Measurements from ENCODE around the gene RASGEF1B. TPM values are rescaled to one million over a fixed set of nuclear protein-coding genes. Genes with fewer than 3 reads are reported as not detected.
A peak's percentile ranks its signal among the peaks of the same experiment; 100 is the strongest.

Gene RASGEF1B
- total RNA-seq, 4 donors from 2014 or later, result 5.2 to 18.6 (median 6.2) TPM

DNA sequence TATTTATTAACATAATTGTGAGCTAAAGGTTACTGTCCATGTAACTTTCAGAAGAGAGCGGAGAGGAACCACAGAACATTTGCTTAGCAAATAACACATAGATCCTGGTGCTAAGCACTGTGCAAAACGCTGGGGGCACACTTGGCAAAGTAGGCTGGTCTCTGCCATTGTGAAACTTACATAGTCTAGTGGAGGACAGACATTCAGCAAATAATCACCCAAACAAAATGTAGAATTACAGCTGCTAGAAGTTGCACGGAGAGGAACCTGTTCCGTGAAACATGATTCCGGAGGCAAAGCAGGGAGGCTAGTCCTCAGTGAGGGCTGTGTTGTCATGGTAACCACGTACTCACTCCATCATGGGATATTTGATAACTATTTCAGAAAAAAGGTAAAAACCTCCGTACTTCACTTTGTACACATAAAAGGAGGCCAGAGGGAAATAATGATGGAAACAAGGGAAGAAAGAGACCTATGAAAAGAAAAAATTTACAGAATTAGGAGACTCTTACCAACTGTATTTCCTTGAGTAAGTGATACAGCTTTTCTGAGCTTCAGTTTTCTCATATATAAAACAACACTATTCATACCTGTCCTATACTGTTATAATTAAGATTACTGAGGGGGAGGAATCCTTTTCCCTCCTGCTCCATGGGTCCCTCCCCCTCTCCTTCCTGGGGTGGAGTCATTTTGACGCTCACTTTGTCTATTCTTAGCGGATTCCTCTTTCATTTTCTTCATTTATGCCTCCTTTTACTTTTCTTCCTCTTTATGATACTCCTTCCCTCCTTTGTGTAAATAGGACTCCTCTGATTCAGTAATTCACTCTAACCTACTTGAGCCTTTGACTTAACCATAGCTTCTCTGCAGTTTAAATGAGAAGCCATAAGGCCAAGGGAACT lies 825 bp upstream of the RASGEF1B start:
- no peaks in the 10 kb centered on the region for H3K9me3 ChIP-seq
- H3K4me3 ChIP-seq, result peak overlapping the region; percentile 73 to 87 (median 84)
- intact Hi-C loops (cut with DNase I), result loop anchor here (5.0 kb wide), 1 partner anchor 890 kb away; no protein-coding TSS in a partner anchor
- H3K27me3 ChIP-seq, result no peaks in the 10 kb centered on the region
- H3K36me3 ChIP-seq, result no peaks in the 10 kb centered on the region
- H3K27ac ChIP-seq (replicated peaks in 1 of 4), result peak overlapping the region; percentile 80 to 91 (median 86)
- no peak for DNase-seq (ENCODE audit: extremely low spot score)
- WGBS, result 37% methylated on average over 9 of the region's 9 CpGs
- H3K4me1 ChIP-seq, result peaks cover 14 to 51% (median 42%) of the 10 kb centered on the region in 4 donors
- TF ChIP-seq, protein P1, sequence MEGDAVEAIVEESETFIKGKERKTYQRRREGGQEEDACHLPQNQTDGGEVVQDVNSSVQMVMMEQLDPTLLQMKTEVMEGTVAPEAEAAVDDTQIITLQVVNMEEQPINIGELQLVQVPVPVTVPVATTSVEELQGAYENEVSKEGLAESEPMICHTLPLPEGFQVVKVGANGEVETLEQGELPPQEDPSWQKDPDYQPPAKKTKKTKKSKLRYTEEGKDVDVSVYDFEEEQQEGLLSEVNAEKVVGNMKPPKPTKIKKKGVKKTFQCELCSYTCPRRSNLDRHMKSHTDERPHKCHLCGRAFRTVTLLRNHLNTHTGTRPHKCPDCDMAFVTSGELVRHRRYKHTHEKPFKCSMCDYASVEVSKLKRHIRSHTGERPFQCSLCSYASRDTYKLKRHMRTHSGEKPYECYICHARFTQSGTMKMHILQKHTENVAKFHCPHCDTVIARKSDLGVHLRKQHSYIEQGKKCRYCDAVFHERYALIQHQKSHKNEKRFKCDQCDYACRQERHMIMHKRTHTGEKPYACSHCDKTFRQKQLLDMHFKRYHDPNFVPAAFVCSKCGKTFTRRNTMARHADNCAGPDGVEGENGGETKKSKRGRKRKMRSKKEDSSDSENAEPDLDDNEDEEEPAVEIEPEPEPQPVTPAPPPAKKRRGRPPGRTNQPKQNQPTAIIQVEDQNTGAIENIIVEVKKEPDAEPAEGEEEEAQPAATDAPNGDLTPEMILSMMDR (IDR thresholded peaks at IDR 0.05), result peak in 1 of 3 experiments; percentile 26
- TF ChIP-seq POLR2AphosphoS5 (IDR thresholded peaks at IDR 0.05), result no peak

DNA sequence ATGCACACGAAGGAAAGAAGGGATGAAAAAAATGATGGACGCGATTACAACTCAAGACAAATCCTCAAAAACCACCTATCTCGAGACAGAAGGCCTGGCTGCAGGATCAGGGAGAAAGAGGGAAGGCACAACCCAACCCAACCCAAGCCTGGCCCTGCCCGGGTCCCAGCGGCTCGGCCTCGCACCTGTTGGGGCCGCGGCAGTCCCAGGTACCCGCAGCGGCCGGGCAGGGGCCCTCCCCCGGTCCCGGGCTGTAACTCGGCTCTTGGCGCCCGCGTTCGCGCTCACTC lies 464 bp downstream of the RASGEF1B start:
- no peaks in the 10 kb centered on the region for H3K27me3 ChIP-seq
- DNase-seq (ENCODE audit: extremely low spot score), result no peak
- H3K27ac ChIP-seq (replicated peaks in 1 of 4), result peak overlapping the region; percentile 80 to 91 (median 86)
- peak overlapping the region; percentile 73 to 87 (median 84) for H3K4me3 ChIP-seq
- intact Hi-C loops (cut with DNase I), result loop anchor here (5.0 kb wide), 1 partner anchor 891 kb away; no protein-coding TSS in a partner anchor
- H3K36me3 ChIP-seq, result no peaks in the 10 kb centered on the region
- 2% methylated on average over 9 of the region's 21 CpGs for WGBS
- TF ChIP-seq POLR2A (IDR thresholded peaks at IDR 0.05; ENCODE audit: low read depth) (no peak), POLR2AphosphoS5 (IDR thresholded peaks at IDR 0.05) (no peak), EP300 (IDR thresholded peaks at IDR 0.05) (no peak)
- TF ChIP-seq, protein P1 (IDR thresholded peaks at IDR 0.05), result no peak
- H3K4me1 ChIP-seq, result peaks cover 14 to 54% (median 45%) of the 10 kb centered on the region in 4 donors
- no peaks in the 10 kb centered on the region for H3K9me3 ChIP-seq

DNA sequence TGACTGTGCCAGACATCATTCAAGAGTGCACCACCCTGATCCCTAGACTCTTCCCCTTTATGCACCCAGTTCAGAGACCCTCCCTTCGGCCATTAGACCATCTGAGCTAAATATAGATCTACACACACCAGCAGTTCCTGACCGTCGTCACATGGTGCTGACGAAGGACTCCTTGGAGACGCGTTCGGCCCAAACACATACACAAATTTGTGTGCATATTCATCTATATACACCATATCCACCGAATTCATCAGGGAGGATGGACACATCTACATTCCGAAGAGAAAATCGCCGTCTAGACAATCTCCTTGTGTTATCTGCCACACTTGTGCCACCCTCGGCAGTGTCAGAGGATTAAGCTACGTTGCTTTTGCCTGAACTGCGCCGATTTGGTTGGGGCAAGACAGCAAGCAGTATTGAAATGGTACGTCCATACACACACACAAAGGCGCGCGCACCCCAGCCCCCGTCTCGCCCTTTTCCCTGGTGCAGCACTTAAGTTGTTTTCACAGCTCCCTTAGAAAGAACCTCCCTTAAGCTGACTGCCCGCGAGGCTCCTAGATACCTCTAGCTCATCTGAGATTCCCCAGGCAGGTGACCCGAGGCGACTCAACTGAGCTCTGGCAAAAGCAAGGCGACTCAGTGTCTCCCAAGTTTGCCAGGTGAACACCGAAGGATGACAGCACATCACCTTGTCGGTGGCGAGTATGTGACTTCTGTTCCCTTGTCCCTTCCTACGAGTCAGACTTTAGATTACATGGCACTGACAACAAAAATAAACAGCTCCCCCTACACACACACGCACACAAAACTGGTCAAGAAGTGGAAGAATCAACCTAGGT lies 1.0 kb downstream of the RASGEF1B start:
- WGBS, result 7% methylated on average over 31 of the region's 31 CpGs
- H3K27me3 ChIP-seq, result no peaks in the 10 kb centered on the region
- no peak for DNase-seq (ENCODE audit: extremely low spot score)
- intact Hi-C loops (cut with DNase I), result loop anchor here (5.0 kb wide), 1 partner anchor 892 kb away; no protein-coding TSS in a partner anchor
- TF ChIP-seq POLR2A (IDR thresholded peaks at IDR 0.05; ENCODE audit: low read depth) (peak; percentile 9), POLR2AphosphoS5 (IDR thresholded peaks at IDR 0.05) (peak; percentile 49 to 61)
- TF ChIP-seq, protein P1 (IDR thresholded peaks at IDR 0.05), result no peak
- H3K4me1 ChIP-seq, result peaks cover 14 to 54% (median 45%) of the 10 kb centered on the region in 4 donors
- H3K4me3 ChIP-seq, result peak overlapping the region; percentile 73 to 87 (median 84)
- H3K9me3 ChIP-seq, result no peaks in the 10 kb centered on the region
- peak overlapping the region; percentile 80 to 91 (median 86) for H3K27ac ChIP-seq (replicated peaks in 1 of 4)
- no peaks in the 10 kb centered on the region for H3K36me3 ChIP-seq

DNA sequence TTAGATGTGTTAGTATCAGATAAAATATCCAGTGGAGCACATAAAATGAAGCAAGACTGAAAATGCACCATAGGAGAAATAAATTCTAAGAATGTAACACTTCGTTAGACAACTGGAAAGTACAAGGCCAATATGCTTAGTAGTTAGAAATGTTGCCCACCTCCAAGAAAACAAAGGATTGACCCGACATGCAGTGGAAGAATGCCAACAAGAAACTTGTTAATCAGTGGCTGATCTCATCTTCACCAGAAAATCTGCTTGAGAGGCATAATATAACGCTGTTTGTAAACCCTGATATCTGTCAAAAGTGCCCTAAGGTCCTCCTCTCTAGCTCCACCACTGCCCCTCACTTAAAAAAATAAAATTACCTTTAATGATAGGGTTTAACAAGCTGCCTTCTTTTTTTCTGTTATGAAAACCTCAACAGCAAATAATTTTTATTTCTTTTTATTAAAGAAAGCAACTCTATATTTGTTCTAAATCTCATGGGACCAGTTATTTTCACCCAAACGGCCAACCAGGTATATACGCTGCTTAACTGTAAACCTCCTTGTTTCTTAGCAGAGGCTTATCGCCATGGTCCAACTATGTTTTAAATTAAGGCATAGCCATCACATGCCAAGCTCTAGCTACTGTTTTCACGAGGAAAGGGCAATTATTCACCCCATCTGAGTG lies 1.8 kb downstream of the RASGEF1B start:
- Histone ChIP-seq H3K9me3 (no peaks in the 10 kb centered on the region), H3K27me3 (no peaks in the 10 kb centered on the region), H3K4me1 (peaks cover 14 to 54% (median 45%) of the 10 kb centered on the region in 4 donors), H3K4me3 (peak overlapping the region; percentile 73 to 87 (median 84)), H3K27ac (replicated peaks in 1 of 4) (peak overlapping the region; percentile 46 to 87 (median 82)), H3K36me3 (no peaks in the 10 kb centered on the region)
- WGBS, result 43% methylated on average over 7 of the region's 7 CpGs
- no peak for DNase-seq (ENCODE audit: extremely low spot score)
- TF ChIP-seq POLR2AphosphoS5 (IDR thresholded peaks at IDR 0.05) (no peak), POLR2A (IDR thresholded peaks at IDR 0.05; ENCODE audit: low read depth) (no peak), EP300 (IDR thresholded peaks at IDR 0.05) (no peak)
- TF ChIP-seq, protein P1 (IDR thresholded peaks at IDR 0.05), result no peak
- intact Hi-C loops (cut with DNase I), result loop anchor here (5.0 kb wide), 3 partner anchors 63 to 892 kb away; no protein-coding TSS in a partner anchor

Measured in esophagus muscularis mucosa (tissue), 4 donors.